Keratinocyte (primary cell): ENCODE measurements around the gene NUP43. TPM values are rescaled to one million over a fixed set of nuclear protein-coding genes. Genes with fewer than 3 reads are reported as not detected.

Experiments
- DNase-seq: peaks from one replicate; pipeline ENCODE4 v3.0.0-alpha.2; 2011; ENCODE audit warnings: low read depth, missing footprints, low spot score
- FAIRE-seq: peaks from 2 replicates; lab custom pipeline; 2011; peaks lifted over from hg19 to GRCh38; lab: Jason Lieb, UNC
- H2AFZ ChIP-seq: 2 replicates; pipeline ENCODE4 v1.6.0; 2012; ENCODE audit warnings: low read length, control low read depth, inconsistent platforms; ENCODE audit not compliant: control insufficient read depth
- H3K27ac ChIP-seq: 2 replicates; pipeline ENCODE4 v1.5.1; 2011; ENCODE audit warnings: low read length; ENCODE audit not compliant: control insufficient read depth, insufficient read depth
- H3K27me3 ChIP-seq: 3 replicates; pipeline ENCODE4 v1.6.0; 2011; ENCODE audit warnings: low read length; ENCODE audit not compliant: control insufficient read depth, insufficient read depth; ENCODE audit errors: extremely low read depth
- H3K36me3 ChIP-seq, 2 experiments: 2 replicates in 1 of 2; 3 replicates in 1 of 2; pipeline ENCODE4 v1.5.1; 2011; ENCODE audit warnings: low read length in 2 of 2, mild to moderate bottlenecking in 1 of 2; ENCODE audit not compliant: control insufficient read depth in 2 of 2, insufficient read depth in 2 of 2; ENCODE audit errors: extremely low read depth in 1 of 2
- H3K4me1 ChIP-seq: 3 replicates; pipeline ENCODE4 v1.5.1; 2011; ENCODE audit warnings: low read length; ENCODE audit not compliant: control insufficient read depth, insufficient read depth; ENCODE audit errors: extremely low read depth
- H3K4me2 ChIP-seq: 3 replicates; pipeline ENCODE4 v1.6.0; 2011; ENCODE audit warnings: low read depth, low read length; ENCODE audit not compliant: control insufficient read depth, insufficient read depth; ENCODE audit errors: extremely low read depth
- H3K4me3 ChIP-seq, 3 experiments: fragments of 200-600 bp in 1 of 3; sonication (generic) in 1 of 3; 2 replicates in 2 of 3; 3 replicates in 1 of 3; pipeline ENCODE4 v1.5.1; 2011 to 2016; ENCODE audit warnings: low read length in 3 of 3, mild to moderate bottlenecking in 3 of 3, control low read depth in 2 of 3, inconsistent platforms in 1 of 3, low read depth in 1 of 3, mixed read lengths in 1 of 3, mixed run types in 1 of 3, moderate library complexity in 1 of 3; ENCODE audit not compliant: control insufficient read depth in 2 of 3, insufficient read depth in 2 of 3; ENCODE audit errors: extremely low read depth in 1 of 3
- H3K79me2 ChIP-seq: 2 replicates; pipeline ENCODE4 v1.6.0; 2012; ENCODE audit warnings: low read length; ENCODE audit not compliant: control insufficient read depth, insufficient read depth
- H3K9ac ChIP-seq: 3 replicates; pipeline ENCODE4 v1.6.0; 2011; ENCODE audit warnings: low read length; ENCODE audit not compliant: control insufficient read depth, insufficient read depth; ENCODE audit errors: extremely low read depth
- H3K9me1 ChIP-seq: 3 replicates; pipeline ENCODE4 v1.6.0; 2011; ENCODE audit warnings: low read length; ENCODE audit not compliant: control insufficient read depth, insufficient read depth; ENCODE audit errors: extremely low read depth
- H3K9me3 ChIP-seq: 2 replicates; pipeline ENCODE4 v1.5.1; 2012; ENCODE audit warnings: low read depth, low read length; ENCODE audit not compliant: control insufficient read depth
- H4K20me1 ChIP-seq: 3 replicates; pipeline ENCODE4 v1.6.0; 2011; ENCODE audit warnings: low read length; ENCODE audit not compliant: control insufficient read depth, insufficient read depth; ENCODE audit errors: extremely low read depth
- EZH2 ChIP-seq: IDR thresholded peaks from one replicate; pipeline ENCODE4 v1.6.1; 2012; ENCODE audit warnings: inconsistent platforms, mild to moderate bottlenecking, low read length, moderate library complexity
- dilution Hi-C: fragments of 300-500 bp; cut with MboI; formaldehyde crosslinking; loops from one replicate; pipeline ENCODE4 v1.7.0; 2020; ENCODE audit warnings: low sequenced_read_pairs; ENCODE audit not compliant: extremely low pct_ligation_motif_present
- polyA plus RNA-seq, 5 experiments: library from polyadenylated mRNA; depleted of rRNA in 3 of 5; stranded (reverse) in 3 of 5; stranded (forward) in 1 of 5; unstranded in 1 of 5; fragments of >200 nt; gene quantifications; 1 replicate in 1 of 5; 2 replicates in 3 of 5; 3 replicates in 1 of 5; pipeline versions ENCODE4 v1.2.1 to v1.2.3, GENCODE V29; 2011 to 2012; ENCODE audit warnings: missing spikeins in 2 of 5, low read depth in 1 of 5, low replicate concordance in 1 of 5
- TF ChIP-seq, protein P1 (sequence below), 3 experiments: IDR thresholded peaks in 1 of 3; conservative IDR thresholded peaks in 1 of 3; optimal IDR thresholded peaks in 1 of 3; 2 replicates in 2 of 3; 3 replicates in 1 of 3; pipeline versions ENCODE3 to v1.5.1; 2011; ENCODE audit warnings: low read length in 3 of 3, mild to moderate bottlenecking in 3 of 3, moderate library complexity in 2 of 3, control low read depth in 1 of 3, inconsistent platforms in 1 of 3; ENCODE audit not compliant: insufficient read depth in 2 of 3; ENCODE audit errors: extremely low read depth in 1 of 3

Gene NUP43
- polyA plus RNA-seq, 1 donor (not counting 4 experiments of a cell fraction or from before 2014, with no cell fraction given): 33.8 TPM

DNA sequence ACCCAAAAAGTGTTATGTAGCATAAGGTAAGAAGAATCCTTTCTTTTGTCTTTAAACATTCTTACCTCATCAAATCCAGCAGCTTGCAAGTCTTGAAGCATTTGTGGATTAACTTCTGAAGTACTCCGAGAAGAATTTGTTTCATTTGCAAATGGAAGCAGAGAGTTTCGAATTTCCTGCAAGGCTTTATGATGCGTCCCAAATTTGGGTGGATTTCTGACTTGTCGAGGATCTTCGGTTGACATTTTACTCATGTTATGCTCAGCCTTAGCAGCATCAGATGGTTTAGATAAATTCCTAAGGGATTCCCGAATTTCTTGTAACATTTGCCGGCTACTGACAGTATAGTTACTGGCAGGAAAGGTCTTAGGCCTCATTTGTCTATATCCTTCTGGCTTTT, 44.6 kb downstream of the NUP43 start:
- Histone ChIP-seq H3K4me3 (no peak overlapping the region), H2AFZ (no peak overlapping the region), H3K36me3 (peaks cover 0 to 4% of the 10 kb centered on the region in 2 experiments), H3K27ac (no peak overlapping the region), H3K79me2 (peaks cover 80% of the 10 kb centered on the region), H3K9me3 (no peaks in the 10 kb centered on the region), H4K20me1 (peaks cover 3% of the 10 kb centered on the region), H3K27me3 (no peaks in the 10 kb centered on the region), H3K9me1 (no peaks in the 10 kb centered on the region), H3K4me1 (peaks cover 9% of the 10 kb centered on the region), H3K4me2 (no peak overlapping the region), H3K9ac (no peak overlapping the region)
- no peak for TF ChIP-seq EZH2
- TF ChIP-seq, protein P1, sequence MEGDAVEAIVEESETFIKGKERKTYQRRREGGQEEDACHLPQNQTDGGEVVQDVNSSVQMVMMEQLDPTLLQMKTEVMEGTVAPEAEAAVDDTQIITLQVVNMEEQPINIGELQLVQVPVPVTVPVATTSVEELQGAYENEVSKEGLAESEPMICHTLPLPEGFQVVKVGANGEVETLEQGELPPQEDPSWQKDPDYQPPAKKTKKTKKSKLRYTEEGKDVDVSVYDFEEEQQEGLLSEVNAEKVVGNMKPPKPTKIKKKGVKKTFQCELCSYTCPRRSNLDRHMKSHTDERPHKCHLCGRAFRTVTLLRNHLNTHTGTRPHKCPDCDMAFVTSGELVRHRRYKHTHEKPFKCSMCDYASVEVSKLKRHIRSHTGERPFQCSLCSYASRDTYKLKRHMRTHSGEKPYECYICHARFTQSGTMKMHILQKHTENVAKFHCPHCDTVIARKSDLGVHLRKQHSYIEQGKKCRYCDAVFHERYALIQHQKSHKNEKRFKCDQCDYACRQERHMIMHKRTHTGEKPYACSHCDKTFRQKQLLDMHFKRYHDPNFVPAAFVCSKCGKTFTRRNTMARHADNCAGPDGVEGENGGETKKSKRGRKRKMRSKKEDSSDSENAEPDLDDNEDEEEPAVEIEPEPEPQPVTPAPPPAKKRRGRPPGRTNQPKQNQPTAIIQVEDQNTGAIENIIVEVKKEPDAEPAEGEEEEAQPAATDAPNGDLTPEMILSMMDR (optimal IDR thresholded peaks at IDR 0.05 in 1 of 3, IDR thresholded peaks at IDR 0.05 in 1 of 3, conservative IDR thresholded peaks at IDR 0.05 in 1 of 3; ENCODE audit: extremely low read depth in 1 of 3, insufficient read depth in 2 of 3, low read length in 3 of 3): no peak
- dilution Hi-C loops: no loop called here
- FAIRE-seq (no peak), DNase-seq (no peak)

DNA sequence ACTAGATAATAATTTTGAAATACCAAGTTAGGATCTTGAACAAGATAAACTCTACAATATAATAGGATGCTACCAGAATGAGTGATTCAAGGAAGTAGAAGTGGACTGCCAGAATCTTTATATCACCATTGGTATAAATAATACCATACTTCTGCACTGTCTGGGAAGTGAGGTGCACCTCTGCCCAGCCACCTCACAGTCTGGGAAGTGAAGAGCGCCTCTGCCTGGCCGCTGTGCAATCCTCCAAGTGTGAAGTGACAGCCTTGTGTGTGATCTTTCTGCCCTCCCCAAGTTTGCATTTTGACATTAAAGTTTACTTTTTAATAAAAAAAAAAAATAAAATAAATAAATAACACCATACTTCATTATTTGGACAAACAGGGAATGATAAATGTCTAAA, 47.2 kb downstream of the NUP43 start:
- Histone ChIP-seq H2AFZ (no peak overlapping the region), H3K27me3 (no peaks in the 10 kb centered on the region), H3K9me3 (no peaks in the 10 kb centered on the region), H3K9me1 (no peaks in the 10 kb centered on the region), H4K20me1 (peaks cover 3% of the 10 kb centered on the region), H3K4me2 (no peak overlapping the region), H3K9ac (no peak overlapping the region), H3K36me3 (peaks cover 0 to 7% of the 10 kb centered on the region in 2 experiments), H3K27ac (no peak overlapping the region), H3K4me3 (no peak overlapping the region), H3K79me2 (peaks cover 82% of the 10 kb centered on the region), H3K4me1 (peaks cover 13% of the 10 kb centered on the region)
- dilution Hi-C loops: no loop called here
- DNase-seq (no peak), FAIRE-seq (no peak)
- no peak for TF ChIP-seq EZH2
- TF ChIP-seq, protein P1 (optimal IDR thresholded peaks at IDR 0.05 in 1 of 3, IDR thresholded peaks at IDR 0.05 in 1 of 3, conservative IDR thresholded peaks at IDR 0.05 in 1 of 3; ENCODE audit: extremely low read depth in 1 of 3, insufficient read depth in 2 of 3, low read length in 3 of 3): no peak
